AG04449 (cell line): ENCODE measurements around the gene SMIM45.

Experiments used
- CTCF ChIA-PET: fragments of 350-600 bp; formaldehyde crosslinking; extraction: SDS; loops from one replicate; lab custom pipeline; 2021; ENCODE audit warnings: antibody characterized with exemption; lab: Yijun Ruan, JAX
- POLR2A ChIA-PET: fragments of 400-600, 350-600 bp; formaldehyde crosslinking; extraction: SDS; loops from one replicate; lab custom pipeline; 2020; ENCODE audit warnings: antibody characterized with exemption, inconsistent platforms; lab: Yijun Ruan, JAX
- DNase-seq: peaks from one replicate; pipeline ENCODE4 v3.0.0-alpha.2; 2010; ENCODE audit warnings: low read depth, low spot score
- H3K4me3 ChIP-seq: 2 replicates; pipeline ENCODE4 v1.5.1; 2011; ENCODE audit warnings: low read depth, mild to moderate bottlenecking, control low read depth, low read length
- CTCF ChIP-seq: IDR thresholded peaks from one replicate; pipeline ENCODE4 v1.5.1; 2011; ENCODE audit warnings: mild to moderate bottlenecking, moderate library complexity, low read length, control low read depth, inconsistent platforms; ENCODE audit not compliant: insufficient read depth; ENCODE audit errors: missing control alignments

The SMIM45 gene

GRCh38 chr22:41951898-41952474 is at the start of gene SMIM45:
Gene SMIM45, plus strand, starts transcription at chr22:41952150.
- no peak within 1 kb of the TSS for H3K4me3 ChIP-seq
- DNase-seq, result no peak
- ChIA-PET POLR2A (no interaction called here), CTCF (interaction anchor here (1.1 to 2.9 kb wide), 4 partner anchors 11 to 285 kb away, joined by 4 to 9 read pairs (median 4); no protein-coding TSS in a partner anchor)
- TF ChIP-seq CTCF, result no peak

DNA sequence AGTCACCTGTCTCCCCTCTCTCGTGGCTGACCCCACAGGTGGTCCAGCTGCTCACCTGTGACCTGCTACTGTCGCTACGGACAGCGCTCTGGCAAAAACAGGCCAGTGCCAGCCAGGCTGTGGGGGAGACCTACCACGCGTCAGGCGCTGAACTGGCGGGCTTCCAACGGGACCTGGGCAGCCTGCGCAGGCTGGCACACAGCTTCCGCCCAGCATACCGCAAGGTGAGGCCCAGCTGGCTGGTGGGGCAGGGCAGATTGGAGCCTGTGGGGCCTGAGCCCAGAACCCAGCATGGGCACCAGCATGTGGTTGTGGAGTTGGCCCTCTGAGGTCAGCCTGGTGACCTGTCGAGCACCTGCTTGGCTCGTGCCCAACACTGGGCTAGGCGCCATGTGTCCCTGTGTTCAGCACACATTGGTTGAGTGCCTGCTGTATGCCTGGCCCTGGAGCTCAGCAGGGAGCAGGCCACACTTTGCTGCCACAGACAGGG is 49.0 kb upstream of the SMIM45 start:
- ChIA-PET POLR2A (no interaction called here), CTCF (no interaction called here)
- no peak for DNase-seq
- H3K4me3 ChIP-seq, result no peak overlapping the region
- TF ChIP-seq CTCF, result no peak

DNA sequence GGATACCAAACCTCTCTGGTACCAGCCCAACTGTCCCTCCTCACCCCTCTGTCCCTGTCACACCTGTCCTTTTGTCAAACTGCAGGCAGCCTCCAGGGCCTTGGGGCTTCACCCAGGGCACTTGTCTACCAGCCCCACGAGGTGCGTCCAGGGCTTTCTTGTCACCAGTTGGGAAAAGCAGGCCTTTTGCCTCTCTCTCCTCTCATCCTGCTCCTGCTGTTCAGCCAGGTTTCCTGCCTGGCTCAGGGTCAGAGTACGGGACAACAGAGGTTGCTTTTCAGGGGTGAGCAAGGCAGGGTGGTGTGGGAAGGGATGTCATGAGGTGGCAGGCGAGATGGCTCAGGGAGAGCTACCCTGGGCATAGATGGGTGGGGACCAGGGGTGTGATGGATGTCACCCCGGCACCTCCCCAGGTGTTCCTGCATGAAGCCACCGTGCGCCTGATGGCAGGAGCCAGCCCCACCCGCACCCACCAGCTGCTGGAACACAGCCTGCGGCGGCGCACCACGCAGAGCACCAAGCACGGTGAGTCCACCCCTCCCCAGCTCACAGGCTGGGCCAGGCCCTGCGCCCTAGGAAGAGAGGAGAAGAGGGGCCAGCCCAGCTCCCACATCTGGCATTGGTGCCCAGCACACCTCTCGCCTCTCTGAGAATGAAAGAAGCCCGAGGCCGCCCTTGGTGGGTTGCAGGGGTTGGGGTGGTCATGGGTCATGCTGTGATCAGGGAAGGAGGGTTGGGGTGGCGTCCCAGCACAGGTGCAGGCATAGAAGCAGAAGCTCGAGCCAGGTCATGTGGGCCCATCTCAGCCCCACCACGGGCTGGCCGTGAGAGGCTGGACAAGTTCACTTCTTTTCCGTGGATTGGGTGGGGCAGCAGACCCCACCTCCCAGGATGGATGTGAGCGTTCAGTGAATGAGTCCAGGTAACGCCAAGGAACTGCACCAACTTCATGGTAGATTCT is 47.2 kb upstream of the SMIM45 start:
- H3K4me3 ChIP-seq, result no peak overlapping the region
- no peak for TF ChIP-seq CTCF
- DNase-seq, result no peak
- ChIA-PET CTCF (interaction anchor here (1.9 to 3.6 kb wide), 2 partner anchors 11 to 207 kb away, joined by 4 to 12 read pairs; no protein-coding TSS in a partner anchor), POLR2A (no interaction called here)

- no peak overlapping the region for H3K4me3 ChIP-seq
- no peak for DNase-seq
- POLR2A ChIA-PET, result no interaction called here
- no peak for TF ChIP-seq CTCF
- CTCF ChIA-PET, result interaction anchor here (1.0 to 3.6 kb wide), 5 partner anchors 12 to 208 kb away, joined by 3 to 12 read pairs (median 4); partner anchors contain the start of gene TNFRSF13C
Measured at GRCh38 chr22:41905411-41906202, 46.3 kb upstream of the SMIM45 start.

- H3K4me3 ChIP-seq, result no peak overlapping the region
- ChIA-PET CTCF (interaction anchor here (1.4 to 3.6 kb wide), 3 partner anchors 16 to 209 kb away, joined by 3 to 12 read pairs (median 4); partner anchors contain the start of gene TNFRSF13C), POLR2A (no interaction called here)
- TF ChIP-seq CTCF, result no peak
- no peak for DNase-seq
Measured at GRCh38 chr22:41906822-41907221, 45.1 kb upstream of the SMIM45 start.
